OCI-LY3 (cell line): ENCODE measurements around the gene KLHL30.

ENCODE experiments used
- H2AFZ ChIP-seq: fragments of 200-600, 300-600 bp; shearing (Covaris generic); 2 replicates; pipeline ENCODE4 v1.6.0; 2014; ENCODE audit warnings: antibody characterized with exemption, low read depth, low read length
- H3K27ac ChIP-seq: fragments of 200-600, 300-600 bp; sonication (generic); 2 replicates; pipeline ENCODE4 v1.5.1; 2014; ENCODE audit warnings: mild to moderate bottlenecking, low read length, moderate library complexity, mixed read lengths
- H3K27me3 ChIP-seq: fragments of 200-600, 300-600 bp; sonication (generic); 2 replicates; pipeline ENCODE4 v1.6.1; 2014; ENCODE audit warnings: low read depth, low read length, mixed read lengths
- H3K36me3 ChIP-seq: fragments of 200-600, 300-600 bp; sonication (generic); replicated peaks from 2 replicates; pipeline ENCODE3; 2014; ENCODE audit warnings: low read depth, low read length, mixed read lengths
- H3K4me1 ChIP-seq: fragments of 300-600, 200-600 bp; sonication (generic); 2 replicates; pipeline ENCODE4 v1.6.1; 2014; ENCODE audit warnings: low read length, mixed read lengths
- H3K4me2 ChIP-seq: fragments of 200-600, 300-600 bp; sonication (generic); 2 replicates; pipeline ENCODE4 v1.6.1; 2014; ENCODE audit warnings: low read length, mixed read lengths
- H3K4me3 ChIP-seq: fragments of 300-600, 200-600 bp; sonication (generic); 2 replicates; pipeline ENCODE4 v1.5.1; 2014; ENCODE audit warnings: antibody characterized with exemption, mild to moderate bottlenecking, low read length, moderate library complexity
- H3K79me2 ChIP-seq: fragments of 300-600, 200-600 bp; shearing (Covaris generic); 2 replicates; pipeline ENCODE4 v1.6.1; 2014; ENCODE audit warnings: mild to moderate bottlenecking, low read length, mixed read lengths
- H3K9ac ChIP-seq: fragments of 300-600, 200-600 bp; shearing (Covaris generic); 2 replicates; pipeline ENCODE4 v1.6.0; 2014; ENCODE audit warnings: mild to moderate bottlenecking, low read length, moderate library complexity
- H3K9me3 ChIP-seq: fragments of 200-600, 300-600 bp; shearing (Covaris generic); 2 replicates; pipeline ENCODE4 v1.6.1; 2014; ENCODE audit warnings: low read length, mixed read lengths; ENCODE audit not compliant: insufficient read depth
- H4K20me1 ChIP-seq: fragments of 200-600, 300-600 bp; sonication (generic); 2 replicates; pipeline ENCODE4 v1.6.1; 2016; ENCODE audit warnings: low read length, mixed read lengths; ENCODE audit not compliant: insufficient read depth
- EZH2phosphoT487 ChIP-seq: fragments of 200-600 bp; shearing (Covaris generic); IDR thresholded peaks from 2 replicates; pipeline ENCODE4 v1.6.1; 2018; ENCODE audit warnings: antibody characterized with exemption, mixed run types, low read depth
- TF ChIP-seq, protein P1 (sequence below): fragments of 200-600, 300-600 bp; sonication (generic); IDR thresholded peaks from 2 replicates; pipeline ENCODE4 v1.5.1; 2014; ENCODE audit warnings: antibody characterized with exemption, low read length, low read depth

KLHL30 gene

DNA sequence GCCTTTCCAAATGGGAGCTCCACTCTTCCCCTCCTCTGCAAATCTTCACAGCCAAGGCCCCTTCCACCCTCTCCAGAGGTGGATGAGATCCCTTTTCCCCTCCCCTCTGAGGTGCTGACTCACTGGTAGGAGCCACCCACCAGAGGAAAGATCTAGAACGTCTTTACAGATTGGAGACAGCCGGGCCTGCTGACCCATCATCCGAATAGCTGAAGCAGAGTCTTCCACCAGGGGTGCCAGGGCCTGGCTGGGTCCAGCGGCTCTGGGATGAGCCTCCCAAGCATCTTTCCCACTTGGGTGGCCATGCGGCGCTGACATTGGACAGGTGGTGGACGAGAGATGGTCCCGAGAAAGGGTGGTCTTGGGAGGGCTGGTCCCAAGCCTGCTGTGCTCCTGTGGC is 29.3 kb downstream of the KLHL30 start:
- no peaks in the 10 kb centered on the region for H3K27me3 ChIP-seq
- H3K36me3 ChIP-seq: peaks cover 4% of the 10 kb centered on the region
- no peaks in the 10 kb centered on the region for H3K79me2 ChIP-seq
- no peak for TF ChIP-seq EZH2phosphoT487
- TF ChIP-seq, protein P1, sequence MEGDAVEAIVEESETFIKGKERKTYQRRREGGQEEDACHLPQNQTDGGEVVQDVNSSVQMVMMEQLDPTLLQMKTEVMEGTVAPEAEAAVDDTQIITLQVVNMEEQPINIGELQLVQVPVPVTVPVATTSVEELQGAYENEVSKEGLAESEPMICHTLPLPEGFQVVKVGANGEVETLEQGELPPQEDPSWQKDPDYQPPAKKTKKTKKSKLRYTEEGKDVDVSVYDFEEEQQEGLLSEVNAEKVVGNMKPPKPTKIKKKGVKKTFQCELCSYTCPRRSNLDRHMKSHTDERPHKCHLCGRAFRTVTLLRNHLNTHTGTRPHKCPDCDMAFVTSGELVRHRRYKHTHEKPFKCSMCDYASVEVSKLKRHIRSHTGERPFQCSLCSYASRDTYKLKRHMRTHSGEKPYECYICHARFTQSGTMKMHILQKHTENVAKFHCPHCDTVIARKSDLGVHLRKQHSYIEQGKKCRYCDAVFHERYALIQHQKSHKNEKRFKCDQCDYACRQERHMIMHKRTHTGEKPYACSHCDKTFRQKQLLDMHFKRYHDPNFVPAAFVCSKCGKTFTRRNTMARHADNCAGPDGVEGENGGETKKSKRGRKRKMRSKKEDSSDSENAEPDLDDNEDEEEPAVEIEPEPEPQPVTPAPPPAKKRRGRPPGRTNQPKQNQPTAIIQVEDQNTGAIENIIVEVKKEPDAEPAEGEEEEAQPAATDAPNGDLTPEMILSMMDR: no peak
- H3K4me3 ChIP-seq: no peak overlapping the region
- no peaks in the 10 kb centered on the region for H4K20me1 ChIP-seq
- H3K9me3 ChIP-seq: no peaks in the 10 kb centered on the region
- H3K4me1 ChIP-seq: peaks cover 3% of the 10 kb centered on the region; the same call in 1 of the 2 replicates
- no peak overlapping the region for H2AFZ ChIP-seq
- H3K27ac ChIP-seq: no peak overlapping the region
- no peak overlapping the region for H3K9ac ChIP-seq
- no peak overlapping the region for H3K4me2 ChIP-seq

DNA sequence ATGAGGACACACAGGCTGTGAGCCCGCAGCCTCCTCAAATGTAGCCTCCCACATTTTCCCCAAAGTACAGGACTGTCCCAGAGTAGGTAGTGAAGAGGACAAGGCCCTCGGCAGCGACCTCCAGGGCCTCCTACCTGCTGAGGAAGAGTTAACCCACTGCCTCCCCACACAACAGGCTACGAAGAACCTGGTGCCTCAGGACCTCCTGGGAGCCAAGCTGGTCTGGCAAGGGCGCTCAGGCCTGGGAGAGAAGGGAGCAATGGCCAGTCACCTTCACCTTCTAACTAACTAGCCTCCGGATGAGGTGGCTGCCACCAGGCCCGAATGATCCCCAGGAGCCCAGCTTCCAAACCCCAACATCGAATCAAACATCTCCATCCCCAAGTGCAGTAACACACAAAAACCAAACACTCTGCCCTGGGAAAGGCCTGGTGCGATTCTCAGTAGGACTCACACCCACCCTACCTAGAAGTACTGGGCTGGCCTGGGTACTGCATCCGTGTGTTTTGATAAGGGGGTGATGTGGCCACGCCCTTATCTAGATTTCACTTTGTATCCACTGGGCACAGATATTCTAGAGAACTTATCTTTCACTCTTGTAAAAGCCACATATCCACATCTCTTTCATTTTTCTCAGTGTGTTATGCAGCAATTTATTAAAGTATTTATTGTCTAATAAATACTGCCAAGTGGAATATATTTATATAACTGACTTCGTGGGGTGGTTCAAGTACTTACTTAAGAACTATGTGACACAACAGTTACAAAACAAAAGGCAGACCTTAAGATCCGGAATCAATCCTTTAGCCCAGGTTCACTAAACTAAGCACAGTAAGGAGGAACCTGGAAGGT is 30.0 kb downstream of the KLHL30 start:
- peaks cover 8% of the 10 kb centered on the region for H3K36me3 ChIP-seq

DNA sequence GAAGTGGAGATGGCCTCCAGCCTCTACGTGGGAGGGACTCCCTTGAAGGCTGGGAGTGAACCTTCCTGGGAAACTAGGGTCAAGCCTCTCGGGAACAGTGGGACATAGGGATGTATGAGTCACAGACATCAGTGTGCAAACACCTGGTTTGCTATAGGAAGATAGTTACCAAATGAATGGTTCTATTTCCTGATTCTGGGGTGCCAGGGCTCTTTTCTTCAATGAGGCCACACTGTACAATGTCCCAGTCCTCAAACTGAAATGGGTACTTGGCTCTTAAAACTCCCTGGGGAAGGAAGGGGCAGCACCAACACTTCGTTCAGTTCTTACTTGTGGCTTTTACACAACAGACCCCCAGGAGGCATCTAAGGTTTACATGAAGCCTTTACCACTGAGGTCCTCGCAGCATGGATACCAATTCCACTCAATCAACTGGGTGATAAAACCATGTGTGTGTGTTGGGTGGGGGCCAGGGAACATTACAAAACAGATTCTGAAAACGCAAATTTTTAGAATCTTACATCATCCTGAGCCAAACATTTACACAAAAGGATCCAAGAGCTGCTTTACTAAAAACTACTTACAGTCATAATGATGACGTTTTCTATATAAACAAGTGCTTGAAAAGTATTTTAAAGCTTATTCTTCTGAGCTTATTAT is 30.7 kb downstream of the KLHL30 start:
- TF ChIP-seq EZH2phosphoT487: no peak
- TF ChIP-seq, protein P1: no peak
- Histone ChIP-seq H4K20me1 (no peaks in the 10 kb centered on the region), H3K36me3 (peaks cover 15% of the 10 kb centered on the region), H3K9ac (no peak overlapping the region), H3K27me3 (no peaks in the 10 kb centered on the region), H3K9me3 (no peaks in the 10 kb centered on the region), H3K27ac (peak overlapping the region; percentile 16; the same call in 1 of the 2 replicates), H3K4me1 (peaks cover 3% of the 10 kb centered on the region; the same call in 1 of the 2 replicates), H3K79me2 (no peaks in the 10 kb centered on the region), H2AFZ (no peak overlapping the region), H3K4me3 (no peak overlapping the region), H3K4me2 (no peak overlapping the region)

More for the DNA sequence above, 30.0 kb downstream of the KLHL30 start:
- Histone ChIP-seq H4K20me1 (no peaks in the 10 kb centered on the region), H3K27me3 (no peaks in the 10 kb centered on the region), H3K4me3 (no peak overlapping the region), H3K79me2 (no peaks in the 10 kb centered on the region), H3K4me1 (peaks cover 3% of the 10 kb centered on the region; the same call in 1 of the 2 replicates), H2AFZ (no peak overlapping the region), H3K9ac (no peak overlapping the region), H3K9me3 (no peaks in the 10 kb centered on the region), H3K27ac (no peak overlapping the region), H3K4me2 (no peak overlapping the region)
- TF ChIP-seq EZH2phosphoT487: no peak
- TF ChIP-seq, protein P1: no peak

DNA sequence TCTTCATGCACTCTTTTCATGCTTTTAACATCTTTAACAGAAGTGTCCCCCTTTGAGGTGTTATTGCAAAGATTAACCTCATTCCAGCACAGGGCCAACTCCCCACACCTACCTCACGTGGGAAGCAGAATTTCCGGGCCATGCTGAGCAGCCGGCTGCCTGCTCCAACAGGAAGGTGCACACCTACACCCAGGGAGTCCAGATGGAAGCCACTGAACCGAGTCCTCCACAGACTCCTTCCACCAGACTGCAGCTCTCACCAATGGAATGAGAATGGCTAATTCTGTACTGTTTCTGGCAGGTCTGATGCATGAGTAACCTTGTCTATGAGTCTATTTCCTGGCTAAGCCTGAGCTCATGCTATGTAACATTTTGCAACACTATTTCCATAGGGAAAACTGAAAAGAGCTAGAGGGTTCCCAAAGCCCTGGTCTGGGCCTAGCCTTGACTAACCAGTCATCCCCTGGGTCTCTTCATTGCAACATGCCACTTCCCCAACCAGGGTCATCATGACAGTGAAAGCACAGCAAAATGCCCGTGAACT is 31.3 kb downstream of the KLHL30 start:
- Histone ChIP-seq H3K36me3 (peaks cover 18% of the 10 kb centered on the region), H3K4me2 (no peak overlapping the region), H3K9ac (no peak overlapping the region)

More for the DNA sequence above, 31.3 kb downstream of the KLHL30 start:
- Histone ChIP-seq H3K4me3 (no peak overlapping the region), H2AFZ (no peak overlapping the region), H4K20me1 (no peaks in the 10 kb centered on the region), H3K4me1 (peaks cover 3% of the 10 kb centered on the region; the same call in 1 of the 2 replicates), H3K79me2 (no peaks in the 10 kb centered on the region), H3K27ac (peak overlapping the region; percentile 16; the same call in 1 of the 2 replicates), H3K9me3 (no peaks in the 10 kb centered on the region), H3K27me3 (no peaks in the 10 kb centered on the region)
- TF ChIP-seq, protein P1: no peak
